HCT116 (cell line): Measurements from ENCODE around the gene KRTAP10-7. TPM values are rescaled to one million over a fixed set of nuclear protein-coding genes. Genes with fewer than 3 reads are reported as not detected.
"Not testable (repeated sequence)": the region's sequence is repeated elsewhere in the genome, so short reads cannot be mapped to it uniquely, and the experiment has no call there.

Experiments
- ATAC-seq: fragments of 200-7000 bp; cut with Tn5 transposase; 2 replicates; pipeline ENCODE4 v1.9.1; 2020; ENCODE audit warnings: mild to moderate bottlenecking, moderate library complexity
- BruUV-seq: library from RNA; stranded (reverse); fragments of 400-500 nt; replicated peaks from 2 replicates; lab custom pipeline; 2021; lab: Mats Ljungman, UMichigan
- CTCF ChIA-PET: fragments of 300-600 bp; sonication (Branson Sonifier 250); formaldehyde crosslinking; loops from one replicate; lab custom pipeline; 2021; ENCODE audit warnings: antibody characterized with exemption; lab: Charles Lee
- POLR2A ChIA-PET: fragments of 300-600, 350-600 bp; sonication (Branson Sonifier 250); formaldehyde crosslinking; loops from one replicate; lab custom pipeline; 2021; ENCODE audit warnings: antibody characterized with exemption; lab: Charles Lee
- RAD21 ChIA-PET, 2 experiments: fragments of 300-600 bp; sonication (Branson Sonifier 250); formaldehyde crosslinking; loops; one replicate each; lab custom pipeline; 2023; ENCODE audit warnings: low total read pairs in 2 of 2; ENCODE audit not compliant: uncharacterized antibody in 2 of 2, unreplicated experiment in 2 of 2, low non-redundant PET in 1 of 2; lab: Charles Lee
- DNase-seq: peaks from one replicate; pipeline ENCODE4 v3.0.0-alpha.2; 2010; ENCODE audit warnings: low read depth, low spot score
- H2AFZ ChIP-seq: fragments of 200-600 bp; shearing (Covaris generic), sonication (generic); 2 replicates; pipeline ENCODE4 v1.6.1; 2017; ENCODE audit warnings: low read depth, mixed run types, mixed read lengths, antibody characterized with exemption, low read length; ENCODE audit not compliant: poor library complexity, severe bottlenecking
- H3K27ac ChIP-seq: 2 replicates; pipeline ENCODE4 v1.5.1; 2012; ENCODE audit warnings: low read depth, low read length
- H3K27me3 ChIP-seq: fragments of 200-600 bp; sonication (generic); 2 replicates; pipeline ENCODE4 v1.6.1; 2016; ENCODE audit warnings: mixed run types, low read length, mixed read lengths; ENCODE audit not compliant: insufficient read depth
- H3K36me3 ChIP-seq, 2 experiments: fragments of 200-500 bp in 1 of 2; fragments of 200-600 bp in 1 of 2; sonication (Bioruptor generic) in 1 of 2; sonication (generic) in 1 of 2; 2 replicates each; pipeline versions ENCODE4 v1.5.1 to v1.6.1; 2014 to 2016; ENCODE audit warnings: low read length in 2 of 2, inconsistent platforms in 1 of 2, mixed read lengths in 1 of 2, mixed run types in 1 of 2; ENCODE audit not compliant: insufficient read depth in 2 of 2, control insufficient read depth in 1 of 2
- H3K4me1 ChIP-seq, 2 experiments: fragments of 200-600 bp in 1 of 2; sonication (generic) in 1 of 2; 2 replicates each; pipeline versions ENCODE4 v1.5.1 to v1.6.1; 2012 to 2017; ENCODE audit warnings: low read length in 2 of 2, inconsistent platforms in 1 of 2, mild to moderate bottlenecking in 1 of 2, mixed read lengths in 1 of 2, mixed run types in 1 of 2, moderate library complexity in 1 of 2; ENCODE audit not compliant: insufficient read depth in 2 of 2, control insufficient read depth in 1 of 2
- H3K4me2 ChIP-seq: fragments of 200-600 bp; sonication (generic); 2 replicates; pipeline ENCODE4 v1.6.1; 2017; ENCODE audit warnings: mixed run types, low read length, mixed read lengths
- H3K4me3 ChIP-seq, 2 experiments: fragments of 200-600 bp in 1 of 2; sonication (generic) in 1 of 2; replicated peaks in 1 of 2; 2 replicates each; pipeline ENCODE4 v1.5.1; 2011 to 2016; ENCODE audit warnings: low read length in 2 of 2, control low read depth in 1 of 2, low read depth in 1 of 2, mild to moderate bottlenecking in 1 of 2, mixed read lengths in 1 of 2, mixed run types in 1 of 2
- H3K79me2 ChIP-seq: fragments of 200-600 bp; sonication (generic); 2 replicates; pipeline ENCODE4 v1.6.1; 2017; ENCODE audit warnings: mild to moderate bottlenecking, mixed run types, low read length, moderate library complexity, mixed read lengths; ENCODE audit not compliant: insufficient read depth
- H3K9ac ChIP-seq: fragments of 200-600 bp; sonication (generic); 2 replicates; pipeline ENCODE4 v1.6.1; 2016; ENCODE audit warnings: low read length, mixed read lengths
- H3K9me2 ChIP-seq: fragments of 200-600 bp; sonication (generic), shearing (Covaris generic); 2 replicates; pipeline ENCODE4 v1.6.1; 2017; ENCODE audit warnings: mixed run types, mild to moderate bottlenecking, moderate library complexity; ENCODE audit not compliant: insufficient read depth
- H3K9me3 ChIP-seq, 2 experiments: fragments of 200-500 bp in 1 of 2; fragments of 200-600 bp in 1 of 2; sonication (Bioruptor generic) in 1 of 2; sonication (generic) in 1 of 2; 2 replicates each; pipeline ENCODE4 v1.6.1; 2014 to 2017; ENCODE audit warnings: low read length in 2 of 2, mixed read lengths in 2 of 2, inconsistent platforms in 1 of 2, low read depth in 1 of 2, mild to moderate bottlenecking in 1 of 2, mixed run types in 1 of 2, moderate library complexity in 1 of 2; ENCODE audit not compliant: control insufficient read depth in 1 of 2, insufficient read depth in 1 of 2
- H4K20me1 ChIP-seq: fragments of 200-600 bp; sonication (generic), shearing (Covaris generic); 2 replicates; pipeline ENCODE4 v1.6.1; 2017; ENCODE audit warnings: mixed run types, mild to moderate bottlenecking, moderate library complexity; ENCODE audit not compliant: insufficient read depth
- CBX3 ChIP-seq: IDR thresholded peaks from 2 replicates; pipeline ENCODE4 v1.6.1; 2012; ENCODE audit warnings: low read depth
- CEBPB ChIP-seq: IDR thresholded peaks from 2 replicates; pipeline ENCODE4 v1.6.1; 2012; ENCODE audit warnings: low read depth
- EGR1 ChIP-seq: IDR thresholded peaks from 2 replicates; pipeline ENCODE4 v1.6.1; 2012; ENCODE audit warnings: low read depth
- ELF1 ChIP-seq: IDR thresholded peaks from 2 replicates; pipeline ENCODE4 v1.6.1; 2012; ENCODE audit warnings: low read depth, borderline replicate concordance
- EZH2 ChIP-seq: fragments of 200-600 bp; sonication (generic); IDR thresholded peaks from 2 replicates; pipeline ENCODE4 v1.6.1; 2017; ENCODE audit warnings: antibody characterized with exemption, mixed run types
- EZH2phosphoT487 ChIP-seq: fragments of 200-600 bp; IDR thresholded peaks from 2 replicates; pipeline ENCODE4 v1.6.1; 2018; ENCODE audit warnings: antibody characterized with exemption, borderline replicate concordance
- FOSL1 ChIP-seq: IDR thresholded peaks from 2 replicates; pipeline ENCODE4 v1.6.1; 2012; ENCODE audit warnings: low read depth
- JUND ChIP-seq: IDR thresholded peaks from 2 replicates; pipeline ENCODE4 v1.6.1; 2012
- POLR2A ChIP-seq: IDR thresholded peaks from 2 replicates; pipeline ENCODE4 v1.7.0; 2011; ENCODE audit warnings: borderline replicate concordance; ENCODE audit not compliant: insufficient read depth, insufficient read length; ENCODE audit errors: extremely low read depth
- RAD21 ChIP-seq: IDR thresholded peaks from 2 replicates; pipeline ENCODE4 v1.6.1; 2012; ENCODE audit warnings: low read depth, mild to moderate bottlenecking
- SIN3A ChIP-seq: IDR thresholded peaks from 2 replicates; pipeline ENCODE4 v1.6.1; 2012; ENCODE audit warnings: low read depth
- SP1 ChIP-seq: IDR thresholded peaks from 2 replicates; pipeline ENCODE4 v1.6.1; 2012; ENCODE audit warnings: low read depth
- SRF ChIP-seq: IDR thresholded peaks from 2 replicates; pipeline ENCODE4 v1.6.1; 2012; ENCODE audit warnings: low read depth
- TCF7L2 ChIP-seq: IDR thresholded peaks from 2 replicates; pipeline ENCODE4 v1.7.0; 2011; ENCODE audit warnings: borderline replicate concordance, inconsistent platforms; ENCODE audit not compliant: insufficient read depth, insufficient read length; ENCODE audit errors: extremely low read depth
- YY1 ChIP-seq: IDR thresholded peaks from 2 replicates; pipeline ENCODE4 v1.6.1; 2011; ENCODE audit warnings: low read length, low read depth, moderate library complexity, mild to moderate bottlenecking; ENCODE audit not compliant: insufficient replicate concordance; ENCODE audit errors: extremely low read depth
- ZBTB33 ChIP-seq: IDR thresholded peaks from 2 replicates; pipeline ENCODE4 v1.6.1; 2011; ENCODE audit warnings: mild to moderate bottlenecking, low read length, moderate library complexity; ENCODE audit not compliant: insufficient replicate concordance; ENCODE audit errors: extremely low read depth
- ZFX ChIP-seq: fragments of 450-650 bp; IDR thresholded peaks from 2 replicates; pipeline ENCODE4 v1.6.1; 2017
- intact Hi-C: fragments of 100-400 bp; cut with micrococcal nuclease; formaldehyde crosslinking; loops from 2 replicates; pipeline ENCODE4 v1.10.0; 2022
- total RNA-seq: library from RNA; stranded (reverse); gene quantifications from one replicate; pipeline ENCODE4 v1.2.1, GENCODE V29; 2021; ENCODE audit not compliant: unreplicated experiment
- TF ChIP-seq, protein P1 (sequence below): IDR thresholded peaks from 2 replicates; pipeline ENCODE4 v1.6.1; 2012
- TF ChIP-seq, protein P2 (sequence below): IDR thresholded peaks from 2 replicates; pipeline ENCODE4 v1.6.1; 2012

Gene KRTAP10-7
- total RNA-seq, 1 experiment from 2014 or later = not detected

DNA sequence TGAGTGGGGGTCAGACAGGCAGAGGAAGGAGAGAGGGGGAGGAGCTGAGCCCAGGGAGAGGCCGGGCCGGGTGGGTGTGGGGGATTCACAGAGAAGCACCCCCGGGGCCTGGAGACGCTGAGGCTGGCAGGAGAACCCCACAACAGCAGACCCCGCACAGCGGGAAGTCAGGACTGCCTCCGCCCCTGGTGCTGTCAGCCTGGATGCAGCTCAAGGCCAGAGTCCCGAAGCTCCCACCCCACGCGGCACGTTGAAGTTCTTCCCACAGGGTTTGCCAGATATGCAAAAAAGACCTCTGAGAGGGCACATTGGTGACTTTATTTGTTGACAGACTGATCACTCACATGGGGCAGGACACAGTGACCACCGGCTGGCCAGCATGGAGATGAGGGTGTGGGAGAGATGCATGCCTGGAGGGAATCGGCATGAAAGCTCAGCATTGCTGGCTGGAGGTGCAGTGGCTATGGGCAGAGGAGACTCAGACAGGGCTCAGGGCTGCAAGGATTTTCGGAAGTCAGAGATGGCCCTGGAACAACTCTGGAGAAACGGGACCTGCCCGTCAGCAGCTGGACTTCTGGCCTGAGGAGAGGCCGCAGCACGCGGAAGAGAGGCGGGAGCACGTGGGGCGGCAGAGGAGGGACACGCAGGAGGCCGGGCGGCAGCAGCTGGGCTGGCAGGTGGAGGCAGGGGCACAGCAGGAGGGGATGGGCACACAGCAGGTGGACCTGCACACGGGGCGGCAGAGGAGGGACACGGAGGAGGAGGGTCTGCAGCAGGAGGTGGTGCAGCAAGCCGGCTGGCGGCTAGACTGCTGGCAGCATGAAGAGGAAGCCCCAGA lies 42.7 kb upstream of the KRTAP10-7 start:
- Histone ChIP-seq H3K9me2 (no peaks in the 10 kb centered on the region), H3K4me1 (no peaks in the 10 kb centered on the region), H3K4me2 (no peak overlapping the region), H3K27me3 (no peaks in the 10 kb centered on the region; the same call in 1 of the 2 replicates), H3K27ac (no peak overlapping the region), H3K36me3 (no peaks in the 10 kb centered on the region), H2AFZ (no peak overlapping the region), H3K9ac (no peak overlapping the region), H3K79me2 (no peaks in the 10 kb centered on the region), H3K9me3 (no peaks in the 10 kb centered on the region)
- no peak for DNase-seq
- POLR2A ChIA-PET = no interaction called here
- no peak for ATAC-seq
- CTCF ChIA-PET = no interaction called here
- no TSS peak for BruUV-seq
- TF ChIP-seq YY1 (no peak), CEBPB (no peak), CBX3 (no peak), FOSL1 (no peak), EZH2phosphoT487 (no peak), EZH2 (no peak), SIN3A (no peak), JUND (no peak), RAD21 (no peak), ZBTB33 (no peak), EGR1 (no peak), SP1 (no peak), ELF1 (no peak), ZFX (no peak), TCF7L2 (no peak), SRF (no peak), POLR2A (no peak)
- TF ChIP-seq, protein P1, sequence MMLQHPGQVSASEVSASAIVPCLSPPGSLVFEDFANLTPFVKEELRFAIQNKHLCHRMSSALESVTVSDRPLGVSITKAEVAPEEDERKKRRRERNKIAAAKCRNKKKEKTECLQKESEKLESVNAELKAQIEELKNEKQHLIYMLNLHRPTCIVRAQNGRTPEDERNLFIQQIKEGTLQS = no peak
- TF ChIP-seq, protein P2, sequence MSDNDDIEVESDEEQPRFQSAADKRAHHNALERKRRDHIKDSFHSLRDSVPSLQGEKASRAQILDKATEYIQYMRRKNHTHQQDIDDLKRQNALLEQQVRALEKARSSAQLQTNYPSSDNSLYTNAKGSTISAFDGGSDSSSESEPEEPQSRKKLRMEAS = no peak
- TF ChIP-seq, all 23 proteins: peak for 0
- no peak overlapping the region for H3K4me3 ChIP-seq
- H4K20me1 ChIP-seq = no peaks in the 10 kb centered on the region
- intact Hi-C loops = no loop called here
- RAD21 ChIA-PET = no interaction called here

DNA sequence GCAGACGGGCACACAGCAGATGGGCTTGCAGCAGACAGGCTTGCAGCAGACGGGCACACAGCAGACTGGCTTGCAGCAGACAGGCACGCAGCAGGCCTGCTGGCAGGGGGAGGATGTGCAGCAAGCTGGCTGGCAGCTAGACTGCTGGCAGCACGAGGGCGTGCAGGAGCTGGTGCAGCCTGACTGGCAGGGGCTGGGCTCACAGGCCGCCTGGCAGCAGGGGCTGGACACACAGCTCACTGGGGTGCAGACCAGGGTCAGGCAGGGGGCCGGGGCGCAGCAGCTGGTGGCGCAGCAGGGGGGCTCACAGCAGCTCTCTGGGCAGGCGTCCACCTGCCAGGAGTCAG lies 42.1 kb upstream of the KRTAP10-7 start:
- POLR2A ChIA-PET, H3K9me3 ChIP-seq, H3K4me1 ChIP-seq, H2AFZ ChIP-seq, H3K9me2 ChIP-seq, H3K27me3 ChIP-seq, H3K4me2 ChIP-seq, H3K4me3 ChIP-seq, BruUV-seq, H3K36me3 ChIP-seq, intact Hi-C loops, H4K20me1 ChIP-seq, H3K9ac ChIP-seq, CTCF ChIA-PET, RAD21 ChIA-PET, ATAC-seq, DNase-seq, H3K27ac ChIP-seq, H3K79me2 ChIP-seq: not testable (repeated sequence)
